Fibroblast of mammary gland (primary cell): Measurements from ENCODE around the gene CDCA8.

ENCODE experiments used
- DNase-seq: peaks from one replicate; pipeline ENCODE4 v3.0.0-alpha.2; 2010; ENCODE audit warnings: low read depth
- H3K4me3 ChIP-seq: 2 replicates; pipeline ENCODE4 v1.5.1; 2011; ENCODE audit warnings: low read depth, mild to moderate bottlenecking, low read length, moderate library complexity; ENCODE audit not compliant: control insufficient read depth
- TF ChIP-seq, protein P1 (sequence below): conservative IDR thresholded peaks from 2 replicates; pipeline ENCODE4 v1.5.1; 2011; ENCODE audit warnings: low read depth, low read length, inconsistent platforms; ENCODE audit not compliant: control insufficient read depth, insufficient read depth

Gene CDCA8

DNA sequence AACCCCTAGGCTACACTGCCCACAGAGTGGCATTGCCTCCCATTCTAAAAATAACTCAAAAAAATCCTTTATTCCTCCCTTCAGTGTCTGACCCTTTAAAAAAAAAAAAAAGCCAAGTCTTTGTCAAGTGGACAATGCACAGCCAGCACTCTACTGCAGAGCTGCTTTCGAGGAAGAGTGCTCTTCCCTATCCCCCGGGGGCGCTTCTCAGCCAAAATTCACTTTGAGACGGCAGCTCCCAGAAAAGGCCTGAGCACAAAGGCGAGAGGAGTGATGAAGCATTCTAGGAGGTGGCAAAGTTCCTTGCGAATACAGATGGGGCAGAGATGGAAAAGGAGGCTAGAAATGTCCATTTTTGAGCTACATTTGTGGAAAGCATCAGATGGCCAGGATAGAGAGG is 49.3 kb downstream of the CDCA8 start:
- no peak for DNase-seq
- TF ChIP-seq, protein P1, sequence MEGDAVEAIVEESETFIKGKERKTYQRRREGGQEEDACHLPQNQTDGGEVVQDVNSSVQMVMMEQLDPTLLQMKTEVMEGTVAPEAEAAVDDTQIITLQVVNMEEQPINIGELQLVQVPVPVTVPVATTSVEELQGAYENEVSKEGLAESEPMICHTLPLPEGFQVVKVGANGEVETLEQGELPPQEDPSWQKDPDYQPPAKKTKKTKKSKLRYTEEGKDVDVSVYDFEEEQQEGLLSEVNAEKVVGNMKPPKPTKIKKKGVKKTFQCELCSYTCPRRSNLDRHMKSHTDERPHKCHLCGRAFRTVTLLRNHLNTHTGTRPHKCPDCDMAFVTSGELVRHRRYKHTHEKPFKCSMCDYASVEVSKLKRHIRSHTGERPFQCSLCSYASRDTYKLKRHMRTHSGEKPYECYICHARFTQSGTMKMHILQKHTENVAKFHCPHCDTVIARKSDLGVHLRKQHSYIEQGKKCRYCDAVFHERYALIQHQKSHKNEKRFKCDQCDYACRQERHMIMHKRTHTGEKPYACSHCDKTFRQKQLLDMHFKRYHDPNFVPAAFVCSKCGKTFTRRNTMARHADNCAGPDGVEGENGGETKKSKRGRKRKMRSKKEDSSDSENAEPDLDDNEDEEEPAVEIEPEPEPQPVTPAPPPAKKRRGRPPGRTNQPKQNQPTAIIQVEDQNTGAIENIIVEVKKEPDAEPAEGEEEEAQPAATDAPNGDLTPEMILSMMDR: no peak
- H3K4me3 ChIP-seq: no peak overlapping the region

- DNase-seq: no peak
- H3K4me3 ChIP-seq: no peak overlapping the region
- TF ChIP-seq, protein P1: no peak
Measured at GRCh38 chr1:37746806-37747205, 54.5 kb downstream of the CDCA8 start.

DNA sequence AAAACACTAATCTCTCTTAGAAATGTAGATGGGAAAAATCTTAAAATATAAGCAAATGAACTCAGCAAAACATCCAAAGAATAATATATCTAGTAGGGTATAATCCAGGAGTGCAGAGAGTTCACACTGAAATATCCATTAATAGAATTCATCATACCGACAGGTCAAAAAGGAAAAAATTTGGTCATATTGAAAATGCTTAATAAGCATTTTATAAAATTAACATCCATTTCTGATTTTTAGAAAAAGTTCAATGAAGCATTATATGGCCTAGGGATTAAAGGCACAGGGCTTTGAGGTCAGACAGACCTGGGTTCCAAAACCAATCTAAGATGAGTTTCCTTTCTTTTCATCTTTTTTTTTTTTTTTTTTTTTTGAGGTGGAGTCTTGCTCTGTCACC is 56.2 kb downstream of the CDCA8 start:
- no peak overlapping the region for H3K4me3 ChIP-seq
- TF ChIP-seq, protein P1: no peak
- no peak for DNase-seq

- TF ChIP-seq, protein P1: no peak
- no peak overlapping the region for H3K4me3 ChIP-seq
- DNase-seq: no peak
Measured at GRCh38 chr1:37752213-37752582, 59.9 kb downstream of the CDCA8 start.

DNA sequence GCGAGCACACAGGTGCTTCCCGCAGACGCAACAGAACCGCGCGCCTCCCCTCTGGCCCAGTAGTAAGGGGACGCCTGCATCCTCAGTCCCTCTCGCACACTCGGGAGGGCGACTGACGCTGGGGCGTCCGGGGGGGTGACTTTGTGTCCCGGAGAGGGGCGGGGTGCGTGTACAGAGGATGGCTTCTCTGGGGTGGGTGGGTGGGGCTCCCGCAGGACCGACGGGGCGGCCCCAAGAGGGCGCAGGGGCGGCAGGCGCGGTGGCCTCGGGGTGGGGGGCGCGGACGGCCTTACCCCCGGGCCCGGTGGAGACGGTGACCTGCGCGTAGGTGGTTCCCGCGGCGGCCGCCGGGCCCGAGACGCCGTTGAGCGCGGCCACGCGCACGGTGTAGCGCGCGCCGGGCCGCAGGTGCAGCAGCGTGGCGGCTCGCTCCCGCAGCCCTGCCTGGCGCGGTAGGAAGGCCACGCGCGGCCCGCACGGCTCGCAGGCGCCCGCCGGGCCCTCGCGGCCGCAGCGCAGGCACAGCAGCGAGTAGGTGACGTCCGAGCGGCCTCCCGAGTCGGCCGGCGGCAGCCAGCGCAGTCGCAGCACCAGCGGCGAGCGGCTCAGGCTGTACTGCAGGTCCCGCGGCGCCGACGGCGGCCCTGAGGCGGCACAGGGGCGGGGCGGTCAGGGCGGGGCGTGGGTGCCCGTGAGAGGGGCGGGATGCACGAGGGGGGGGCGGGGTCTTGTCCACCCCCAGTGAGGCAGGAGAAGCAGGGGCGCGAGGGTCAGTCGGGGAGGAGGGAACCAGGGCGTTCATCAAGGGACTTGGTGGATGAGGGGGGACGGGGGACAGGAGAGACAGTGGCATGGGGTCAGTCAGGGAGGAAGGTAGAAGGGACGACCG is 60.5 kb downstream of the CDCA8 start:
- TF ChIP-seq, protein P1: no peak
- DNase-seq: no peak
- no peak overlapping the region for H3K4me3 ChIP-seq

DNA sequence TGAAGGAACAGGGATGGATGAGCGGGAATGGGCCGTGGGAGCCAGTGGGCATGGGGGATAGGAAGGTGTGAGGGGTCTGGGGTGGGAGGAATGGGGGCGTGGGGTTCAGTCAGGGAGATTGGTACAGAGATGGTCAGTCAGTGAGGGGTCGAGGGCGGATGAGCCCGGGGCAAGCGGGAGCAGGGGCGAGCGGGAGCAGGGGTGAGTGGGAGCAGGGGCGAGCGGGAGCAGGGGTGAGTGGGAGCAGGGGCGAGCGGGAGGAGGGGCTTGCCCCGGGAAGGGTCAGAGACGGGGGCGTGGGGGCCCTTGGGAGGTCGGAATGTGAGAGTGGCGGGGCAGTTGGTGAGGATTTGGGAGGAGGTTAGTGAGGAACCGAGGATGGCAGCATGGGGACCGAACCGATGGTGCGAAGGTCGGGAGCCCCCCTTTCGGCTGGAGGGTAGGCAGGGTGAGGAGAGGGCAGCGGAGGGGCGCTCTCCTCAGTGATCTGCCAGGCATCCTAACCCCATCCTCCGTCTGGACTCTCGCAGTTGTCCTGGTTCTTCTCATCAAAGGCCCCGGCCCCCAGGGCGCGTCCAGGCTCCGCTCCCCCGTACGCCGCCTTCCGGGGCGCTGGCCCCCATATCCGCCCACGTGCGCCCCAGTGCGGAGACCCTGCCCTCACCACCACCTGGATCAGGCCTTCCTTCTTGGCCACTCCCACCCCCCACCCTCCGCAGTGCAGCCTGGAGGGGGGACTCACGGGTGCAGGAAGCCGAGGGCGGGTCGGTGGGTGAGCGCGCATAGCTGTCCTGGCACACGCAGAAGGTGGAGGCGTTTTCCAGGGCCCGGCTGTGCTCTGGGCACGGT is 61.4 kb downstream of the CDCA8 start:
- H3K4me3 ChIP-seq: no peak overlapping the region
- no peak for DNase-seq
- TF ChIP-seq, protein P1: no peak
